Measurements from ENCODE around the gene CBX1. TPM values are rescaled to one million over a fixed set of nuclear protein-coding genes. Genes with fewer than 3 reads are reported as not detected.

CBX1 gene
- total and polyA plus RNA-seq, 2 of the 8 experiments (the other 6 are each of a cell fraction or from before 2014, with no cell fraction given): 38.7 to 173 TPM

DNA sequence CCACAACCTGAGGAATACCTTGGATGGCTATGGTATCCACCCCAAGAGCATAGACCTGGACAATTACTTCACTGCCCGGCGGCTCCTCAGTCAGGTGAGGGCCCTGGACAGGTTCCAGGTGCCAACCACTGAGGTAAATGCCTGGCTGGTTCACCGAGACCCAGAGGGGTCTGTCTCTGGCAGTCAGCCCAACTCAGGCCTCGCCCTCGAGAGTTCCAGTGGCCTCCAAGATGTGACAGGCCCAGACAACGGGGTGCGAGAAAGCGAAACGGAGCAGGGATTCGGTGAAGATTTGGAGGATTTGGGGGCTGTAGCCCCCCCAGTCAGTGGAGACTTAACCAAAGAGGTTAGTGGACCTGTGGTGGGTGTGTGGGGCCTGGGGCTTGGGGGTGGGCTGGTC is 50.0 kb downstream of the CBX1 start:
- Histone ChIP-seq H3K27ac (ENCODE audit: low read depth, low read length) (no peak overlapping the region; the same call in 1 of the 2 replicates), H3K56ac (replicated peaks; ENCODE audit: insufficient read length, low read depth, low read length) (no peak overlapping the region), H4K8ac (ENCODE audit: extremely low read depth, insufficient read depth, low read length) (no peak overlapping the region), H3K9me3 (ENCODE audit: insufficient read depth in 2 of 2, low read depth in 1 of 2, low read length in 1 of 2) (no peaks in the 10 kb centered on the region), H3K14ac (ENCODE audit: insufficient read length) (no peak overlapping the region), H3K36me3 (ENCODE audit: control insufficient read depth in 2 of 4, insufficient read depth in 4 of 4, low read length in 3 of 4) (peaks cover 2 to 26% (median 8%) of the 10 kb centered on the region in 4 experiments; a peak in 7 of 8 replicates), H2BK20ac (ENCODE audit: low read length) (no peak overlapping the region), H4K20me1 (replicated peaks in 1 of 2; ENCODE audit: control insufficient read depth in 1 of 2, insufficient read depth in 2 of 2, low read length in 2 of 2) (peaks cover 5 to 19% of the 10 kb centered on the region in 2 experiments), H4K91ac (replicated peaks; ENCODE audit: insufficient read length, low read length) (no peak overlapping the region), H2BK15ac (ENCODE audit: low read length) (0 out of 2 replicates have a peak overlapping the region, but pooled peaks have one; percentile 37), H3K23ac (ENCODE audit: insufficient read length) (no peak overlapping the region), H3K18ac (ENCODE audit: extremely low read depth, low read length) (no peak overlapping the region; the same call in 1 of the 2 replicates), H2BK120ac (replicated peaks; ENCODE audit: low read depth, low read length) (no peak overlapping the region), H4K5ac (ENCODE audit: insufficient read length, low read depth, low read length) (no peak overlapping the region), H3K4me3 (ENCODE audit: extremely low read depth in 1 of 4, insufficient read depth in 2 of 4, low read depth in 3 of 4, low read length in 4 of 4) (peak overlapping the region in 1 of 4 experiments; percentile 52; a peak in 1 of 8 replicates), H3K27me3 (replicated peaks in 1 of 4; ENCODE audit: control insufficient read depth in 3 of 4, extremely low read depth in 1 of 4, insufficient read depth in 3 of 4, low read length in 3 of 4) (no peaks in the 10 kb centered on the region), H2AFZ (ENCODE audit: low read length) (no peak overlapping the region), H3K4me1 (replicated peaks in 1 of 4; ENCODE audit: control insufficient read depth in 3 of 4, insufficient read depth in 4 of 4, low read length in 3 of 4) (peaks cover 14 to 52% (median 34%) of the 10 kb centered on the region in 4 experiments), H3K79me2 (ENCODE audit: control insufficient read depth in 1 of 2, insufficient read depth in 2 of 2, low read length in 2 of 2) (peaks cover 13 to 75% of the 10 kb centered on the region in 2 experiments), H2BK12ac (ENCODE audit: low read depth, low read length) (no peak overlapping the region; the same call in 1 of the 2 replicates), H2BK5ac (ENCODE audit: low read depth, low read length) (peak overlapping the region; percentile 57), H3K4me2 (ENCODE audit: insufficient read depth in 1 of 2, low read depth in 2 of 2, low read length in 2 of 2) (peak overlapping the region; percentile 70 to 89; a peak in 3 of 4 replicates), H3K23me2 (ENCODE audit: low read depth, low read length) (peaks cover 17% of the 10 kb centered on the region), H3K9ac (replicated peaks in 1 of 4; ENCODE audit: extremely low read depth in 1 of 4, low read depth in 3 of 4, low read length in 3 of 4) (no peak overlapping the region), H2AK5ac (ENCODE audit: low read depth, low read length) (no peak overlapping the region), H3K4ac (replicated peaks; ENCODE audit: insufficient read length, low read depth, low read length) (no peak overlapping the region), H3K79me1 (ENCODE audit: low read depth, low read length) (no peaks in the 10 kb centered on the region; the same call in 1 of the 2 replicates)
- DNase-seq (ENCODE audit: low read depth in 1 of 2, low spot score in 2 of 2): no peak
- 94% methylated on average over 10 of the region's 10 CpGs; no CpG with 5 or more reads in 1 of the 2 experiments for WGBS, 2 experiments (ENCODE audit: extremely low coverage in 1 of 2, insufficient coverage in 1 of 2, insufficient read length in 1 of 2, insufficient replicate concordance in 2 of 2, low coverage in 1 of 2, low lambda C conversion rate in 2 of 2, missing lambda C conversion rate in 1 of 2)
- ChIA-PET CTCF (ENCODE audit: partially characterized antibody) (interaction anchor here (2.3 to 10.5 kb wide), 3 partner anchors 10 to 23 kb away, joined by 8 to 111 read pairs (median 56); no protein-coding TSS in a partner anchor), POLR2A (ENCODE audit: partially characterized antibody) (interaction anchor here (4.4 to 41.8 kb wide), 3 partner anchors 11 to 34 kb away, joined by 18 to 1227 read pairs (median 1227); partner anchors contain the start of genes COPZ2 and NFE2L1)
- FAIRE-seq: no peak
- no peak for TF ChIP-seq TAF1 (IDR thresholded peaks at IDR 0.05; ENCODE audit: low read depth, low read length)
- TF ChIP-seq CHD2 (IDR thresholded peaks at IDR 0.05; ENCODE audit: low read length): no peak
- TF ChIP-seq ASH2L (IDR thresholded peaks at IDR 0.05; ENCODE audit: low read length): no peak
- TF ChIP-seq TAF7 (optimal IDR thresholded peaks at IDR 0.05; ENCODE audit: borderline replicate concordance, low read depth, low read length): no peak
- TF ChIP-seq FOSL1 (IDR thresholded peaks at IDR 0.05; ENCODE audit: insufficient read depth, low read depth, low read length): no peak
- TF ChIP-seq, protein P1, sequence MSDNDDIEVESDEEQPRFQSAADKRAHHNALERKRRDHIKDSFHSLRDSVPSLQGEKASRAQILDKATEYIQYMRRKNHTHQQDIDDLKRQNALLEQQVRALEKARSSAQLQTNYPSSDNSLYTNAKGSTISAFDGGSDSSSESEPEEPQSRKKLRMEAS (IDR thresholded peaks at IDR 0.05): no peak
- TF ChIP-seq BACH1 (IDR thresholded peaks at IDR 0.05; ENCODE audit: low read length): no peak
- no peak for TF ChIP-seq TCF12 (IDR thresholded peaks at IDR 0.05; ENCODE audit: low read depth, low read length)
- TF ChIP-seq EZH2 (IDR thresholded peaks at IDR 0.05; ENCODE audit: low read depth, low read length, severe bottlenecking): no peak
- TF ChIP-seq CBX8 (IDR thresholded peaks at IDR 0.05; ENCODE audit: borderline replicate concordance, low read depth, low read length): no peak
- no peak for TF ChIP-seq MAFK (IDR thresholded peaks at IDR 0.05; ENCODE audit: low read depth, low read length)
